Measurements from ENCODE around the gene KRT36.

- no peak for TF ChIP-seq SUZ12 (IDR thresholded peaks at IDR 0.05; ENCODE audit: extremely low read depth, insufficient read depth, insufficient read length)
- TF ChIP-seq ZNF274 (IDR thresholded peaks at IDR 0.05; ENCODE audit: low read depth, low read length), result no peak
- no peak for TF ChIP-seq YY1 (IDR thresholded peaks at IDR 0.05; ENCODE audit: insufficient read depth, insufficient read length)
Measured at GRCh38 chr17:41448506-41448905, 41.2 kb downstream of the KRT36 start.

Measured in NT2/D1 (cell line).